ENCODE measurements around the gene RIOK1.
"Not testable (repeated sequence)": the region's sequence is repeated elsewhere in the genome, so short reads cannot be mapped to it uniquely, and the experiment has no call there.

RIOK1 gene

GRCh38 chr6:7389451-7390225 lies at the start of gene RIOK1, which contains the start of gene CAGE1:
Gene RIOK1 (plus strand): TSS chr6:7389808. CDS start chr6:7390003, 195 bp downstream.
Gene CAGE1 (minus strand): TSS chr6:7389742. CDS start chr6:7387173, 2,569 bp downstream.
- peak; percentile 85 for DNase-seq

DNA sequence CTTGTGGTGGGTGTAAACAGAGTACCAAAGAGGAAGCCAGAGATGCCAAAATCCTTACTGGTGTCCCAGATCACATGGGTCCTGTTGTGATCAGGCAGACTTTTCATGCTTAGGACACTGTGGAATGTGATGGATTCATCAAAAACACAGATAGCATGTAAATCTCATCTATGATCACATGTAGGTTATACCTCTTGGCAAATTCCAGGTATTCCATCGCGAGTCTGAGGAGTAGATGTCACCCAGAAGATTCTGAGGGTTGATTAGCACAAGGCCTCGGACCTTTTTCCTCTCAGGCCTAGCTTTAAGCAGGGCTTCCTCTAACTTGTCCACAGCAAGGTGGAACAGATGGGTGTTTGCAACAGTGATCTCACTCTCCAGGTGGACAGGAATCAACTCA lies 48.3 kb upstream of the RIOK1 start:
- DNase-seq, result no peak

DNA sequence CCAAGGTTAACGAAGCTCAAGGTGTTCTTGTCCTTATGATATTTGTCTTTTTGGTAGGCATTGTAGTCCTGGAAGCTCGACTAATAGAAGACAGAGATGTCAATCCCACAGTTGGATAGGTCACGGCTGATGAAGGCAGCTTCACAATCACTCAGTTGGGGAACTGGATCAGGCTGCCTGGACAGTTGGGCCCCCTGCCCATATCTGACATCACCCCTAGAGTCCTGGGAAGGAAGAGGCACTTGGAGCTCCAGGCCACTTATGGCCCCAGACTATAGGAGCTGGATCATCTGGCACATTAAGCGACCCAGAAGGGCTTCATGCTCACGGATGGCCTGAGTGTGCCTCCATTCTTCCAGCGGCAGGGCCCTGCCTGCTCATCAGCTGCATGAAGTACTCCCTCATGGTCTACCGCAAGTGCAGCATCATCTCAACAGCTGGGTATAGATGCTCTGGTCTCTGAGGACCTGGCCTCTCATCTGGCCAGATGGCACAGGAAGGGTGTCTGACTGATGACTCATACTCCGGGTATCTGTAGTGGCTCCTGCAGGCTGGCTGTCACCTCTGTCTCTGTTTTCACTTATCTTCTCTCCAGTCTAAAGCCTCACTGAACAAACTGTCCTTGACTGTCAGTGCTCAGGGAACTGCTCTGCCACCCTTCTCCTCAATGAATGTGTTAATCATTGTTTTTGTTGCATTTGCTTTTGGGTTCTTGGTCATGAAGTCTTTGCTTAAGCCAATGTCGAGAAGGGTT lies 47.4 kb upstream of the RIOK1 start:
- no peak for DNase-seq

GRCh38 chr6:7343546-7344475 lies 45.8 kb upstream of the RIOK1 start:
- DNase-seq, result no peak

DNA sequence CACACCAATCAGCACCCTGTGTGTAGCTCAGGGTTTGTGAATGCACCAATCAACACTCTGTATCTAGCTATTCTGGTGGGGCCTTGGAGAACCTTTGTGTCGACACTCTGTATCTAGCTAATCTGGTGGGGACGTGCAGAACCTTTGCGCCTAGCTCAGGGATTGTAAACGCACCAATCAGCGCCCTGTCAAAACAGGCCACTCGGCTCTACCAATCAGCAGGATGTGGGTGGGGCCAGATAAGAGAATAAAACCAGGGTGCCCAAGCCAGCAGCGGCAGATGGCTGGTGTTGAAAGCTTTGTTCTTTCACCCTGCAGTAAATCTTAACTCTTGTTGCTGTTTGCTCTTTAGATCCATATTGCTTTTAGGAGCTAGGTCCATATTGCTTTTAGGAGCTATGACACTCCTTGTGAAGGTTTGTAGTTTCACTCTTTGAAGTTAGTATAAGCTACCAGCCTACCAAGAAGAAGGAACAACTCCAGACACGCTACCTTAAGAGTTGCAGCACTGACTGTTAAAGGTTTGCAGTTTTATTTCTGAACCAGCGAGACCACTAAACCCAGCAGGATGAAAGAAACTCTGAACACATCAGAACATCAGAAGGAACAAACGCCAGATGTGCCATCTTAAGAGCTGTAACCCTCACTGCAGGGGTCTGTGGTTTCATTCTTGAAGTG lies 44.7 kb upstream of the RIOK1 start:
- DNase-seq, result not testable (repeated sequence)

- DNase-seq, result not testable (repeated sequence)
These were observed 42.0 kb upstream of the RIOK1 start for GRCh38 chr6:7347551-7347997.

DNA sequence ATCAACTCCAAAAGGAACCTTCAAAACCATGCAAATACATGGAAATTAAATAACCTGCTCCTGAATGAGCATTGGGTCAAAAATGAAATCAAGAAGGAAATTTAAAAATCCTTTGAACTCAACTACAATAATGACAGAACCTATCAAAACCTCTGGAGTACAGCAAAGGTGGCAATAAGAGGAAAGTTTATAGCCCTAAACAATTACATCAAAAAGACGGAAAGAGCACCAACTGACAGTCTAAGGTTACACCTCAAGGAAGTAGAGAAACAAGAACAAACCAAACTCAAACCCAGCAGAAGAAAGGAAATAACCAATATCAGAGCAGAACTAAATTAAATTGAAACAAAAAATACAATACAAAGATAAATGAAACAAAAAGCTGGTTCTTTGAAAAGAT lies 39.0 kb upstream of the RIOK1 start:
- DNase-seq, result not testable (repeated sequence)

- DNase-seq, result not testable (repeated sequence)
These were observed 37.7 kb upstream of the RIOK1 start for GRCh38 chr6:7351916-7352315.

DNA sequence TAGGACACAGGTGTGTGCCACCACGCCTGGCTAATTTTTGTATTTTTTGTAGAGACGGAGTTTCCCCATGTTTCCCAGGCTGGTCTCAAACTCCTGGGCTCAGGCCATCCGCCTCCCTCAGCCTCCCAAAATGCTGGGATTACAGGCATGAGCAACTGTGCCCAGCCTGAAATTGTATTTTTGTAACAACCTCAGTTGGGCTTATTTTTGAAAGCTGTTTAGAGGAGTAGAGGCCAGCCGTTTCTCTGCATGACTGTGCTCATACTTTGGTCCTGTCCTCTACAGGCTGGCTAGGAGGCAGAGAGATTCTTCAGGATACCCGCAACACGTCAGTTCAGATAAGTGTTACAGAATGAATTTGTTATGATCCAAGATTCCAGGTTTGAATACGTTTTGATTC lies 22.2 kb upstream of the RIOK1 start:
- DNase-seq, result no peak

DNA sequence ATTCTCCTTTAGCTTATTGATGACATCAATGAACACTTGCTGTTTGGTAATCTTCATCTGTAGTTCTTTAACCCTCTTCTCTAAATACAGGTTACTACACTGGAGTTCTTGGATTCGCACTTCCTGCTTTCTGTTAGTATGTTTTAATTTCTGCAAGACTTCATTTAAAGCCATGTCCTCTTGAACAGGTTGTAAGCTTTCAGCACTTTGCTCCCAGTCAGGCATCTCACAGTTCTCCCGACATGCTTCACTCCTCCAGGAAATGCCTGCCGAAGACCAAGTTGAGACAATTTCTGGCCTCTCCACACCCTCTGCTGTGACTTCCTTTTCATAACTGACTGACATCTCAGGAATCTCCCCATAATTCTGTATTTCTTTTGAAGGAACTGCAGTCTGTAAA lies 15.9 kb upstream of the RIOK1 start:
- no peak for DNase-seq

DNA sequence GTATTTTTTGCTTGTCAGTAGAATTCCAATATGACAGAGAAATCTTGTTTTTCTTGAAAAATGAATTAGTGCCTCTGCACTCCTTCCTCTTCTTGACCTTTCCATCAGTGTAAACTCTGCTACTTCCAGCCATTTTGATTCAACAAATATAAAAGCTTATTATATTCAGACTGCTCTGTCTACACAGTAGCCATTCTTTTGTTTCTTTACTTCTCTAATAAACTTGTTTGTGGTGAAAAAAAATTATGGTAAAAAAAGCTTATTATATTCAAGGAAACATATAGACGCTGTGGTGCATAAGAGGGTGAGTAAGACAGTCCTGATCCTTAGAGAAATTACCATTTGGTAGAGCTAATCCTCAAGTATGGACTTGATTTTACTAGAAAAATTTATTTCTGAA lies 11.6 kb upstream of the RIOK1 start:
- no peak for DNase-seq

DNA sequence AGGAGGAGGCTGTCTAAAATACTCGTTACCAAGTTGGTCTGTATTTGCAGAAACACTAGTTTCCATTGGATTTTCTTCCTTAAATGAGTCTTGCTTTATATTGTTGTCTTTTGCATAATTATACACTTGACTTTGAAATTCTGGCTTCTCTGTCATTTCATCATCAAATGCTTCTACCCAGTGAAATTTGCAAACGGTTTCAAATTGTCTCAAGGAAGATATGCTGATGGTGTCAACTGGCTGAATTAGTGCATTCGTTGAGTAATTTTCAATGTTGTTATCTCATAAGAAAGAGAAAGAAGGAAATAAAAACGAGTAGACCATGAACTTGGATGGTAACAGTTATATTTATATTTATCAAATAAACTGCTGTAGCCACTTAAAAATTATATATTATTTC lies 10.9 kb upstream of the RIOK1 start:
- no peak for DNase-seq

- DNase-seq, result no peak
These were observed 8.5 kb upstream of the RIOK1 start for GRCh38 chr6:7381092-7381491.

GRCh38 chr6:7389162-7389450 lies 502 bp upstream of the RIOK1 start:
- no peak for DNase-seq

GRCh38 chr6:7390226-7390878 lies 744 bp downstream of the RIOK1 start:
- DNase-seq, result no peak

- no peak for DNase-seq
These were observed 1.5 kb downstream of the RIOK1 start for GRCh38 chr6:7391151-7391550.

DNA sequence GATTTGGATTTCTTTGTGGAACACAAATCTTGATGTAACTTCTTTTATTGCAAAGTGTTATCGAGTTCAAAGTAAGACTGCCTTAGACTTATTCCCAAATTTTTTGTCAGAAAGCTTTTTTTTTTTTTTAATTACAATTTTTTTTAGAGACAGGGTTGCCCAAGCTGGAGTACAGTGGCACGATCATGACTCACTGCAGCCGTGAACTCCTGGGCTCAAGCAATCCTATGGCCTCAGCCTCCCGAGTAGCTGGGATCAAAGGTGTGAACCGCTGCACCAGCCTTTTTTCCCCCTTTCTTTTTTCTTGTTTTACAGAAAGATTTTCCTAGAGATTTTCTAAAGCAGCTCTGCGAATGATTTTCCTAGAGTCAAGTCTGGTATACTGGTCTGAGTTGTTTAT lies 2.8 kb downstream of the RIOK1 start:
- DNase-seq, result no peak

DNA sequence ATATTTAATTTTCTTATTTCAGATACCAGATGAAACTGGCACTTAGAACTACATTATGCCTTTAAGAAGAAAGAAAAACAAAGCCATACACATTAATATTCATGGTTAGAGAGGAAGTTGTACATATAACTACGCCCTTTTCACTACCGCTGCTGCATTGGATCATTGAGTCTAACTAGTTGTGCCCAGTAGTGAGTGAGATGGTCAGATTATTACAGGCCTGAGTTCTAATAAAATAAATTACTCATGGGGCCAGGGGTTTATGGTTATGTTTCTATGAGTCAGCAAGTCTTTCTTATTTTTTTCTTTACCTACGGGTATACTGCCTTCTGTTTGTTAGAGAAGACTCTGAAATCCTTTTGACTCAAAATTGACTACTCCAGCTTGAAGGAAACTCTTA lies 11.5 kb downstream of the RIOK1 start:
- no peak for DNase-seq

- DNase-seq, result no peak
These were observed 13.1 kb downstream of the RIOK1 start for GRCh38 chr6:7402716-7403115.

DNA sequence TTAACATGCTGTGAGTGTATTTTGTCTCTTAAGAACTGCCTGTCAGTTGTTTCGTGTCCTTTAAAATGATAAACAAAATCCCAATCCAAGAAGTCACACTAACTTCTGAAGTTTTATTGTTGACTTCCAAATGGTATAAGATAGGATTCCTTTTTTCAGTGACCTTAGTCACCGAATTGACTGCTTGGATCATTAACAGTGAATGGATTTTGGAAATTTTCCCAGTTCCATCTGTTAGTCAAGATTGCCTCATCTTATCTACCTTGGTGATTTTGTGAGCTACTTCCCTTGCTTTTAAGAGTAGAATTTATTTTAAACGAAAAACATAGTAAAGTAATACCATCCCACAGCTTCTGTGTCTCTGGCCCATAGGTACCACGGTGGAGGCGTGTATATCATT lies 14.9 kb downstream of the RIOK1 start:
- no peak for DNase-seq

- DNase-seq, result no peak
These were observed 17.1 kb downstream of the RIOK1 start for GRCh38 chr6:7406743-7407142.

- no peak for DNase-seq
These were observed 20.1 kb downstream of the RIOK1 start for GRCh38 chr6:7409740-7410139.
